Measurements from ENCODE around the gene SPATA31D3. TPM values are rescaled to one million over a fixed set of nuclear protein-coding genes. Genes with fewer than 3 reads are reported as not detected.

Gene SPATA31D3
- polyA plus RNA-seq, 3 donors = not detected

DNA sequence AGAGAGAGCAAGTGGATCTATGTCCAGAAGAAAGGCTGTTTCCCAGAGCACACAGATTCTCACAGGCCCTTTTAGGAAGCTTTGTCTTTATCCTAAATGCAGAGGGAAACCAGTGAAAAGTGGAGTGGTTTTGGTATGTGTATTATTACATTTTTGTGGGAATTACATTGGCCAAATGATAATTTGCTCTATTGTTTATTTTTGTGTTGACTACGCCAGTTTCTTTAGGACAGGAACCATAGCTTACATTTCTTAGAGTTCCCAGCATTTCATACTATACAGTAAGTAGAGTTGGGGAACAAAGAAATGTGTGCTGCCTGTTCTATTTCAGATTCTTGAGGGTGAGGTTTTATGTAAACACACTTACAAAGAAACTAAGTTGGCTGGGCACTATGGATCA, 44.4 kb upstream of the SPATA31D3 start:
- no peak for DNase-seq

DNA sequence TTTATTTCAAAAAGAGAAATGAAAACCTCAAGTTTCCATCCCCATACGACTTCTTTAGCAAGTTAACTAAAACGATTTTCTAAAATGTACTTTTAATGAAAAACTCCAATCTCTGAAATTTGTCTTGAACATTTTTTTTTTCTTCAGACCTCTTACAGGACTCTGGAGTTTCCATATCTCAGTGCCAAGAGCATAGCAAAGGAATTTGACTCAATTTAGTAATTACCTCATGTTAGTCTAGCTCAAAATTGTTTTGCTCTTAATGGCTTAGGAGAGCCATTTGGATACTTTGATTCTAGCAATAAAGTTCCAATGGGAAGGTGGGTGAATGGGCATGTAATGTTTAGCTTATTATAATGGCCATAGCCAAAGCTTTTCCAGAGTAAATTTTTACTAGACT, 41.1 kb upstream of the SPATA31D3 start:
- Histone ChIP-seq H2AFZ (ENCODE audit: insufficient read depth, low read depth, low read length, poor library complexity, severe bottlenecking) (no peak overlapping the region), H3K9ac (ENCODE audit: insufficient read depth, low read length, poor library complexity, severe bottlenecking) (no peak overlapping the region), H4K20me1 (ENCODE audit: insufficient read depth, low read length) (no peaks in the 10 kb centered on the region), H3K79me2 (ENCODE audit: insufficient read depth, low read length) (no peaks in the 10 kb centered on the region), H3K4me3 (replicated peaks in 1 of 3; ENCODE audit: low read depth in 2 of 3, low read length in 3 of 3) (no peak overlapping the region), H3K4me1 (ENCODE audit: control insufficient read depth in 1 of 2, insufficient read depth in 2 of 2, low read length in 2 of 2) (no peaks in the 10 kb centered on the region), H3K9me3 (replicated peaks in 1 of 2; ENCODE audit: control insufficient read depth in 1 of 2, insufficient read depth in 1 of 2, low read length in 2 of 2) (no peaks in the 10 kb centered on the region), H3K4me2 (replicated peaks; ENCODE audit: extremely low read depth, low read length, poor library complexity, severe bottlenecking) (no peak overlapping the region), H3K27me3 (ENCODE audit: control insufficient read depth in 2 of 2, insufficient read depth in 2 of 2, low read length in 2 of 2) (no peaks in the 10 kb centered on the region), H3K27ac (ENCODE audit: low read depth in 1 of 2, low read length in 2 of 2) (no peak overlapping the region), H3K36me3 (replicated peaks in 1 of 2; ENCODE audit: control insufficient read depth in 1 of 2, insufficient read depth in 2 of 2, low read length in 2 of 2) (no peaks in the 10 kb centered on the region)
- 71% methylated on average over 1 of the region's 2 CpGs for WGBS (ENCODE audit: insufficient coverage)
- H3K4me3 Mint-ChIP-seq = no peak overlapping the region
- no peaks in the 10 kb centered on the region for H3K4me1 Mint-ChIP-seq
- H3K27me3 Mint-ChIP-seq (ENCODE audit: low read depth in 3 of 3) = no peaks in the 10 kb centered on the region
- no peak overlapping the region for H3K27ac Mint-ChIP-seq
- intact Hi-C loops (cut with micrococcal nuclease) = no loop called here
- peaks cover 0 to 10% (median 5%) of the 10 kb centered on the region in 7 donors for H3K9me3 Mint-ChIP-seq
- TF ChIP-seq, protein P1, sequence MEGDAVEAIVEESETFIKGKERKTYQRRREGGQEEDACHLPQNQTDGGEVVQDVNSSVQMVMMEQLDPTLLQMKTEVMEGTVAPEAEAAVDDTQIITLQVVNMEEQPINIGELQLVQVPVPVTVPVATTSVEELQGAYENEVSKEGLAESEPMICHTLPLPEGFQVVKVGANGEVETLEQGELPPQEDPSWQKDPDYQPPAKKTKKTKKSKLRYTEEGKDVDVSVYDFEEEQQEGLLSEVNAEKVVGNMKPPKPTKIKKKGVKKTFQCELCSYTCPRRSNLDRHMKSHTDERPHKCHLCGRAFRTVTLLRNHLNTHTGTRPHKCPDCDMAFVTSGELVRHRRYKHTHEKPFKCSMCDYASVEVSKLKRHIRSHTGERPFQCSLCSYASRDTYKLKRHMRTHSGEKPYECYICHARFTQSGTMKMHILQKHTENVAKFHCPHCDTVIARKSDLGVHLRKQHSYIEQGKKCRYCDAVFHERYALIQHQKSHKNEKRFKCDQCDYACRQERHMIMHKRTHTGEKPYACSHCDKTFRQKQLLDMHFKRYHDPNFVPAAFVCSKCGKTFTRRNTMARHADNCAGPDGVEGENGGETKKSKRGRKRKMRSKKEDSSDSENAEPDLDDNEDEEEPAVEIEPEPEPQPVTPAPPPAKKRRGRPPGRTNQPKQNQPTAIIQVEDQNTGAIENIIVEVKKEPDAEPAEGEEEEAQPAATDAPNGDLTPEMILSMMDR (IDR thresholded peaks at IDR 0.05) = no peak
- DNase-seq = no peak
- no peaks in the 10 kb centered on the region for H3K36me3 Mint-ChIP-seq

More for the DNA sequence above, 44.4 kb upstream of the SPATA31D3 start:
- H3K27ac Mint-ChIP-seq = no peak overlapping the region
- H4K20me1 ChIP-seq (ENCODE audit: insufficient read depth, low read length) = no peaks in the 10 kb centered on the region
- no peaks in the 10 kb centered on the region for H3K4me1 Mint-ChIP-seq
- peaks cover 0 to 2% (median 0%) of the 10 kb centered on the region in 3 donors for H3K27me3 Mint-ChIP-seq (ENCODE audit: low read depth in 3 of 3)
- H3K27ac ChIP-seq (ENCODE audit: low read depth in 1 of 2, low read length in 2 of 2) = no peak overlapping the region
- H3K4me3 Mint-ChIP-seq = no peak overlapping the region
- H3K27me3 ChIP-seq (ENCODE audit: control insufficient read depth in 2 of 2, insufficient read depth in 2 of 2, low read length in 2 of 2) = no peaks in the 10 kb centered on the region
- H3K4me2 ChIP-seq (replicated peaks; ENCODE audit: extremely low read depth, low read length, poor library complexity, severe bottlenecking) = no peak overlapping the region
- no peaks in the 10 kb centered on the region for H3K9me3 ChIP-seq (replicated peaks in 1 of 2; ENCODE audit: control insufficient read depth in 1 of 2, insufficient read depth in 1 of 2, low read length in 2 of 2)
- H2AFZ ChIP-seq (ENCODE audit: insufficient read depth, low read depth, low read length, poor library complexity, severe bottlenecking) = no peak overlapping the region
- no peaks in the 10 kb centered on the region for H3K79me2 ChIP-seq (ENCODE audit: insufficient read depth, low read length)
- intact Hi-C loops (cut with micrococcal nuclease) = no loop called here
- H3K36me3 Mint-ChIP-seq = no peaks in the 10 kb centered on the region
- no peak overlapping the region for H3K4me3 ChIP-seq (replicated peaks in 1 of 3; ENCODE audit: low read depth in 2 of 3, low read length in 3 of 3)
- H3K9ac ChIP-seq (ENCODE audit: insufficient read depth, low read length, poor library complexity, severe bottlenecking) = no peak overlapping the region
- TF ChIP-seq, protein P1 (IDR thresholded peaks at IDR 0.05) = no peak
- H3K4me1 ChIP-seq (ENCODE audit: control insufficient read depth in 1 of 2, insufficient read depth in 2 of 2, low read length in 2 of 2) = no peaks in the 10 kb centered on the region
- WGBS (ENCODE audit: insufficient coverage) = no CpG with 5 or more reads among the region's 1 CpG
- H3K36me3 ChIP-seq (replicated peaks in 1 of 2; ENCODE audit: control insufficient read depth in 1 of 2, insufficient read depth in 2 of 2, low read length in 2 of 2) = no peaks in the 10 kb centered on the region
- peaks cover 0 to 12% (median 4%) of the 10 kb centered on the region in 7 donors for H3K9me3 Mint-ChIP-seq
